HEK293T (cell line): ENCODE data around the gene LRRC56.

Source experiments
- ARNT ChIP-seq: fragments of 450-650 bp; IDR thresholded peaks from 2 replicates; pipeline ENCODE4 v1.6.1; 2017; ENCODE audit warnings: mild to moderate bottlenecking
- BHLHE40 ChIP-seq: fragments of 450-650 bp; IDR thresholded peaks from 2 replicates; pipeline ENCODE4 v1.6.1; 2016; ENCODE audit warnings: mild to moderate bottlenecking, moderate library complexity, borderline replicate concordance
- ELF4 ChIP-seq: fragments of 450-650 bp; IDR thresholded peaks from 2 replicates; pipeline ENCODE4 v1.6.1; 2017; ENCODE audit warnings: antibody characterized with exemption
- FOXA1 ChIP-seq: fragments of 450-650 bp; IDR thresholded peaks from 2 replicates; pipeline ENCODE4 v1.6.1; 2016; ENCODE audit warnings: mild to moderate bottlenecking
- FOXK2 ChIP-seq: fragments of 450-650 bp; IDR thresholded peaks from 2 replicates; pipeline ENCODE4 v1.6.1; 2016; ENCODE audit warnings: mild to moderate bottlenecking
- FOXM1 ChIP-seq: fragments of 450-650 bp; IDR thresholded peaks from 2 replicates; pipeline ENCODE4 v1.6.1; 2017; ENCODE audit warnings: mild to moderate bottlenecking, borderline replicate concordance
- NFRKB ChIP-seq: fragments of 450-650 bp; IDR thresholded peaks from 2 replicates; pipeline ENCODE4 v1.6.1; 2016; ENCODE audit warnings: mild to moderate bottlenecking, moderate library complexity
- SP1 ChIP-seq: fragments of 450-650 bp; IDR thresholded peaks from 2 replicates; pipeline ENCODE4 v1.6.1; 2017
- SUZ12 ChIP-seq: fragments of 450-650 bp; IDR thresholded peaks from 2 replicates; pipeline ENCODE4 v1.6.1; 2016; ENCODE audit warnings: mild to moderate bottlenecking
- TARDBP ChIP-seq: fragments of 450-650 bp; IDR thresholded peaks from 2 replicates; pipeline ENCODE4 v1.6.1; 2016
- ZNF384 ChIP-seq: fragments of 450-650 bp; IDR thresholded peaks from 2 replicates; pipeline ENCODE4 v1.6.1; 2016

DNA sequence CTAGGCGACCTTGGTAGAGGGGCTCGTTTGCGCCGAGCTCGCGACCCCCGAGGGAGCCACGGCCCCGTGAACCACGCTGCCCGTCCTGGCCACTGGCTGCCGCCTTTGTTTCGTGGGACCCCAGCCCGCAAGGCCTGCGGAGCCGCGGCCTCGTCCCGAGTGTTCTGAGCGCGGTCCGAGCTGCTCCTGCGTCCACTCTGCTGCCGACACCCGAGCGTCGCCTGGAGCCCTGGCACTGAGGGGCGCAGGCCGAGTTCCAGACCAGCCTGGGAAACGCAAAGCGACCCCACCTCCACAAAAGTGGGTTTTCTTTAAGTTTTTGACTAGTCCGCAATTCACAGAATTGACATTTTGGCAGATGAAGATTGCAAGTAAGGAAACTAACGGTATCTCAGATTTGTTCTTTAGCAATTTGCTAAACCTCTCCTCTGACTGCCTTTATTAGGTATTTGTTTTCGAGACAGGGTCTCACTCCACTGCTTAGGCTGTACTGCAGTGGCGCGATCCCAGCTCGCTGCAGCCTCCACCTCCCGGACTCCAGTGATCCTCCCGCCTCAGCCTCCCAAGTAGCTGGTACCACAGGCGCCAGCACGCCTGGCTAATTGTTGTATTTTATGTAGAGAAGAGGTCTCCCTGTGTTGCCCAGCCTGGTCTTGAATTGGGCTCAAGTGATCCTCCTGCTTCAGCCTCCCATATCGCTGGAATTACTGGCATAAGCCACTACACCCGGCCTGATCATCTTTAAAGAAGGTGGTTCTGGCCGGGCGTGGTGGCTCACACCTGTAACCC is 29.4 kb upstream of the LRRC56 start:
- TF ChIP-seq ARNT, result no peak
- no peak for TF ChIP-seq TARDBP
- TF ChIP-seq BHLHE40, result no peak
- no peak for TF ChIP-seq FOXK2
- TF ChIP-seq ZNF384, result no peak
- TF ChIP-seq SP1, result no peak
- no peak for TF ChIP-seq SUZ12
- TF ChIP-seq NFRKB, result no peak
- TF ChIP-seq FOXA1, result no peak
- no peak for TF ChIP-seq FOXM1
- no peak for TF ChIP-seq ELF4
